ENCODE data around the gene LONP2. TPM values are rescaled to one million over a fixed set of nuclear protein-coding genes. Genes with fewer than 3 reads are reported as not detected.

LONP2 gene
- total and polyA plus RNA-seq, 9 donors, result 30.0 to 101 (median 75.7) TPM

- TF ChIP-seq POLR2A (IDR thresholded peaks at IDR 0.05) (no peak), EP300 (IDR thresholded peaks at IDR 0.05) (no peak)
- TF ChIP-seq, protein P1, sequence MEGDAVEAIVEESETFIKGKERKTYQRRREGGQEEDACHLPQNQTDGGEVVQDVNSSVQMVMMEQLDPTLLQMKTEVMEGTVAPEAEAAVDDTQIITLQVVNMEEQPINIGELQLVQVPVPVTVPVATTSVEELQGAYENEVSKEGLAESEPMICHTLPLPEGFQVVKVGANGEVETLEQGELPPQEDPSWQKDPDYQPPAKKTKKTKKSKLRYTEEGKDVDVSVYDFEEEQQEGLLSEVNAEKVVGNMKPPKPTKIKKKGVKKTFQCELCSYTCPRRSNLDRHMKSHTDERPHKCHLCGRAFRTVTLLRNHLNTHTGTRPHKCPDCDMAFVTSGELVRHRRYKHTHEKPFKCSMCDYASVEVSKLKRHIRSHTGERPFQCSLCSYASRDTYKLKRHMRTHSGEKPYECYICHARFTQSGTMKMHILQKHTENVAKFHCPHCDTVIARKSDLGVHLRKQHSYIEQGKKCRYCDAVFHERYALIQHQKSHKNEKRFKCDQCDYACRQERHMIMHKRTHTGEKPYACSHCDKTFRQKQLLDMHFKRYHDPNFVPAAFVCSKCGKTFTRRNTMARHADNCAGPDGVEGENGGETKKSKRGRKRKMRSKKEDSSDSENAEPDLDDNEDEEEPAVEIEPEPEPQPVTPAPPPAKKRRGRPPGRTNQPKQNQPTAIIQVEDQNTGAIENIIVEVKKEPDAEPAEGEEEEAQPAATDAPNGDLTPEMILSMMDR (IDR thresholded peaks at IDR 0.05), result no peak
- WGBS, 3 donors, result 40 to 57% (median 51%) methylated on average over 2 of the region's 2 CpGs
- DNase-seq, result no peak
- Histone ChIP-seq H3K27me3 (no peaks in the 10 kb centered on the region), H3K4me1 (ENCODE audit: insufficient read depth) (peaks cover 4% of the 10 kb centered on the region), H3K36me3 (no peaks in the 10 kb centered on the region), H3K27ac (no peak overlapping the region), H3K4me3 (no peak overlapping the region), H3K9me3 (peaks cover 0 to 6% of the 10 kb centered on the region in 2 donors)
- intact Hi-C loops (cut with DNase I), result no loop called here
These were observed 38.6 kb downstream of the LONP2 start for GRCh38 chr16:48282636-48283263.

GRCh38 chr16:48284772-48285409 is 40.8 kb downstream of the LONP2 start:
- no peak overlapping the region for H3K27ac ChIP-seq
- no peaks in the 10 kb centered on the region for H3K27me3 ChIP-seq
- H3K4me3 ChIP-seq, result no peak overlapping the region
- TF ChIP-seq POLR2A (IDR thresholded peaks at IDR 0.05), result no peak
- no peak for TF ChIP-seq EP300 (IDR thresholded peaks at IDR 0.05)
- TF ChIP-seq, protein P1 (IDR thresholded peaks at IDR 0.05), result no peak
- no peak for DNase-seq
- intact Hi-C loops (cut with DNase I), result no loop called here
- H3K9me3 ChIP-seq, result peaks cover 0 to 6% of the 10 kb centered on the region in 2 donors
- WGBS, 3 donors, result 95 to 96% (median 95%) methylated on average over 4 of the region's 4 CpGs
- no peaks in the 10 kb centered on the region for H3K36me3 ChIP-seq
- H3K4me1 ChIP-seq (ENCODE audit: insufficient read depth), result no peaks in the 10 kb centered on the region

- no peaks in the 10 kb centered on the region for H3K27me3 ChIP-seq
- H3K4me3 ChIP-seq, result no peak overlapping the region
- H3K36me3 ChIP-seq, result no peaks in the 10 kb centered on the region
- intact Hi-C loops (cut with DNase I), result no loop called here
- H3K4me1 ChIP-seq (ENCODE audit: insufficient read depth), result no peaks in the 10 kb centered on the region
- peaks cover 0 to 6% of the 10 kb centered on the region in 2 donors for H3K9me3 ChIP-seq
- TF ChIP-seq, protein P1 (IDR thresholded peaks at IDR 0.05), result no peak
- no peak for TF ChIP-seq POLR2A (IDR thresholded peaks at IDR 0.05)
- no peak for TF ChIP-seq EP300 (IDR thresholded peaks at IDR 0.05)
- H3K27ac ChIP-seq, result no peak overlapping the region
- DNase-seq, result no peak
These were observed 43.1 kb downstream of the LONP2 start for GRCh38 chr16:48287239-48287638.

- DNase-seq, result no peak
- Histone ChIP-seq H3K27me3 (no peaks in the 10 kb centered on the region), H3K27ac (no peak overlapping the region), H3K9me3 (peaks cover 0 to 6% of the 10 kb centered on the region in 2 donors), H3K4me3 (no peak overlapping the region), H3K36me3 (no peaks in the 10 kb centered on the region), H3K4me1 (ENCODE audit: insufficient read depth) (no peaks in the 10 kb centered on the region)
- WGBS, 3 donors, result 83 to 89% (median 84%) methylated on average over 3 of the region's 3 CpGs
- TF ChIP-seq, protein P1 (IDR thresholded peaks at IDR 0.05), result no peak
- TF ChIP-seq EP300 (IDR thresholded peaks at IDR 0.05) (no peak), POLR2A (IDR thresholded peaks at IDR 0.05) (no peak)
- intact Hi-C loops (cut with DNase I), result no loop called here
These were observed 47.2 kb downstream of the LONP2 start for GRCh38 chr16:48291303-48291702.
